ENCODE measurements around the gene CSAD.
"Not testable (repeated sequence)": the region's sequence is repeated elsewhere in the genome, so short reads cannot be mapped to it uniquely, and the experiment has no call there.

Gene CSAD

GRCh38 chr12:53208435-53208834, 27.7 kb upstream of the CSAD start:
- Histone ChIP-seq H3K27me3 (ENCODE audit: insufficient read depth, low read length) (no peaks in the 10 kb centered on the region), H2AFZ (ENCODE audit: low read length, unreplicated experiment) (no peak overlapping the region), H3K79me2 (ENCODE audit: control insufficient read depth, insufficient read depth, low read length, unreplicated experiment) (no peaks in the 10 kb centered on the region), H3K27ac (ENCODE audit: low read depth, low read length) (no peak overlapping the region), H3K4me3 (ENCODE audit: low read depth, low read length) (no peak overlapping the region), H3K36me3 (ENCODE audit: insufficient read depth, low read length) (peaks cover 15% of the 10 kb centered on the region; the same call in 1 of the 2 replicates), H3K4me1 (ENCODE audit: control insufficient read depth, insufficient read depth, low read length, unreplicated experiment) (peaks cover 25% of the 10 kb centered on the region)

- H3K27me3 ChIP-seq (ENCODE audit: insufficient read depth, low read length), result no peaks in the 10 kb centered on the region
- no peaks in the 10 kb centered on the region for H3K79me2 ChIP-seq (ENCODE audit: control insufficient read depth, insufficient read depth, low read length, unreplicated experiment)
- peak within 1 kb of the TSS; percentile 58 for H2AFZ ChIP-seq (ENCODE audit: low read length, unreplicated experiment)
- H3K4me3 ChIP-seq (ENCODE audit: low read depth, low read length), result 0 out of 2 replicates have a peak within 1 kb of the TSS, but pooled peaks have one; percentile 27
- peak within 1 kb of the TSS; percentile 73 for H3K27ac ChIP-seq (ENCODE audit: low read depth, low read length)
- H3K36me3 ChIP-seq (ENCODE audit: insufficient read depth, low read length), result peaks cover 10% of the 10 kb centered on the region; the same call in 1 of the 2 replicates
- H3K4me1 ChIP-seq (ENCODE audit: control insufficient read depth, insufficient read depth, low read length, unreplicated experiment), result peaks cover 19% of the 10 kb centered on the region
Measured at GRCh38 chr12:53207042-53207441, 26.3 kb upstream of the CSAD start, which contains the start of gene ITGB7. ITGB7 (minus strand) TSS chr12:53207251; CDS start chr12:53200443, 6,808 bp downstream.

DNA sequence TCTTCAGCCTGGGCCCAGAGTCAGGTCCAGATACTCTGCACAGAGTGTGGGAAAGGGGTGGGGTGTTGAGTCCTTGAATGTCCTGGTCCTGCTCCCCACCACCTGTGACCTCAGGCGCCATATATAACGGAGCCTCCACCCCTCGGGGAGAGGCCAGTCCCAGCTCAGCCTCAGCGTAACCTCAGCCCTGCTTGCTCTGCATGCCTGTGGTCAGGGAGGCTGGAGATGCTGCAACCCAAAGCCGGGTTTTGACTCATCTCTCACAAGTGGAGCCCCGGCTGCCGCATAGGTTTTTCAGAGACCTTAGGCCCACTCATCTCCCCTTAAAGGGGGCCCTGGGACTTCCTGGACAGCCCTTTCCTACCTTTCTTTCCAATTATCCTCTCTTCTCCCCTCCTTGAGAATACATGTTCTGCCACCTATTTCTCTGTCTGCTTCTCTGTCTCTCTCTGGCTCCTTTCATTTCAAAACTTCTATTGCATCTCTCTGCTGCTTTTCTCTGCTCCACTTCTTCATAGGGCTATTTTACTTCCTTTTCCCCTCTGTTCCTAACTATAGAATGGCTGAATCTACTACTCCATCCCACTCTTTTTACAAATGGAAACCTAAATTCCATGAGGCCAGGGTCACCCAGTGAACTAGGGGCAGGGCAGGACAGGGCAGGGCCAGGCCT, 25.2 kb upstream of the CSAD start:
- 0 out of 2 replicates have a peak overlapping the region, but pooled peaks have one; percentile 27 for H3K4me3 ChIP-seq (ENCODE audit: low read depth, low read length)
- peak overlapping the region; percentile 58 for H2AFZ ChIP-seq (ENCODE audit: low read length, unreplicated experiment)
- no peaks in the 10 kb centered on the region for H3K79me2 ChIP-seq (ENCODE audit: control insufficient read depth, insufficient read depth, low read length, unreplicated experiment)
- H3K27ac ChIP-seq (ENCODE audit: low read depth, low read length), result peak overlapping the region; percentile 73
- peaks cover 5% of the 10 kb centered on the region; the same call in 1 of the 2 replicates for H3K36me3 ChIP-seq (ENCODE audit: insufficient read depth, low read length)
- H3K27me3 ChIP-seq (ENCODE audit: insufficient read depth, low read length), result no peaks in the 10 kb centered on the region
- H3K4me1 ChIP-seq (ENCODE audit: control insufficient read depth, insufficient read depth, low read length, unreplicated experiment), result peaks cover 19% of the 10 kb centered on the region

DNA sequence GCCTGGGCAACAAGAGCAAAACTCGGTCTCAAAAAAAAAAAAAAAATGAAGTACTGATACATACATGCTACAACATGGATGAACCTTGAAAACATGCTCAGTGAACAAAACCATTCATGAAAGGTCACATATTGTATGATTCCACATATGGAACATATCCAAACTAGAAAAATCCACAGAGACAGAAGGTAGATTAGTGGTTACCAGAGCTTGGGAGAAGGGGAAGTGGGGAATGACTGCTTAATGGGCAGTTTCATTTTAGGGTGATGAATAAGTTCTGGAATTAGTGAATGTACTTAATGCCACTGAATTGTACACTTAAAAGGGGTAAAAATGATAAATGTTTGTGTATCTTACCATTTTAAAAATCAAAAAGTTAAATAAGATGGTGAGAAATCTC, 23.6 kb upstream of the CSAD start:
- no peaks in the 10 kb centered on the region for H3K79me2 ChIP-seq (ENCODE audit: control insufficient read depth, insufficient read depth, low read length, unreplicated experiment)
- no peaks in the 10 kb centered on the region for H3K36me3 ChIP-seq (ENCODE audit: insufficient read depth, low read length)
- no peak overlapping the region for H2AFZ ChIP-seq (ENCODE audit: low read length, unreplicated experiment)
- peaks cover 19% of the 10 kb centered on the region for H3K4me1 ChIP-seq (ENCODE audit: control insufficient read depth, insufficient read depth, low read length, unreplicated experiment)
- no peak overlapping the region for H3K27ac ChIP-seq (ENCODE audit: low read depth, low read length)
- H3K27me3 ChIP-seq (ENCODE audit: insufficient read depth, low read length), result no peaks in the 10 kb centered on the region
- no peak overlapping the region for H3K4me3 ChIP-seq (ENCODE audit: low read depth, low read length)

- not testable (repeated sequence) for H3K36me3 ChIP-seq (ENCODE audit: insufficient read depth, low read length); H2AFZ ChIP-seq (ENCODE audit: low read length, unreplicated experiment); H3K27ac ChIP-seq (ENCODE audit: low read depth, low read length); H3K4me3 ChIP-seq (ENCODE audit: low read depth, low read length); H3K27me3 ChIP-seq (ENCODE audit: insufficient read depth, low read length); H3K79me2 ChIP-seq (ENCODE audit: control insufficient read depth, insufficient read depth, low read length, unreplicated experiment)
- peaks cover 19% of the 10 kb centered on the region for H3K4me1 ChIP-seq (ENCODE audit: control insufficient read depth, insufficient read depth, low read length, unreplicated experiment)
Measured at GRCh38 chr12:53202316-53202715, 21.6 kb upstream of the CSAD start.

- H3K27ac ChIP-seq (ENCODE audit: low read depth, low read length), result no peak overlapping the region
- H3K4me3 ChIP-seq (ENCODE audit: low read depth, low read length), result no peak overlapping the region
- H2AFZ ChIP-seq (ENCODE audit: low read length, unreplicated experiment), result no peak overlapping the region
- no peaks in the 10 kb centered on the region for H3K79me2 ChIP-seq (ENCODE audit: control insufficient read depth, insufficient read depth, low read length, unreplicated experiment)
- H3K4me1 ChIP-seq (ENCODE audit: control insufficient read depth, insufficient read depth, low read length, unreplicated experiment), result peaks cover 15% of the 10 kb centered on the region
- no peaks in the 10 kb centered on the region for H3K27me3 ChIP-seq (ENCODE audit: insufficient read depth, low read length)
- H3K36me3 ChIP-seq (ENCODE audit: insufficient read depth, low read length), result no peaks in the 10 kb centered on the region
Measured at GRCh38 chr12:53201639-53202038, 20.9 kb upstream of the CSAD start.

- H3K79me2 ChIP-seq (ENCODE audit: control insufficient read depth, insufficient read depth, low read length, unreplicated experiment), result no peaks in the 10 kb centered on the region
- no peak overlapping the region for H3K27ac ChIP-seq (ENCODE audit: low read depth, low read length)
- H3K36me3 ChIP-seq (ENCODE audit: insufficient read depth, low read length), result no peaks in the 10 kb centered on the region
- peaks cover 10% of the 10 kb centered on the region for H3K4me1 ChIP-seq (ENCODE audit: control insufficient read depth, insufficient read depth, low read length, unreplicated experiment)
- H3K4me3 ChIP-seq (ENCODE audit: low read depth, low read length), result no peak overlapping the region
- H2AFZ ChIP-seq (ENCODE audit: low read length, unreplicated experiment), result no peak overlapping the region
- H3K27me3 ChIP-seq (ENCODE audit: insufficient read depth, low read length), result no peaks in the 10 kb centered on the region
Measured at GRCh38 chr12:53201177-53201541, 20.4 kb upstream of the CSAD start.

DNA sequence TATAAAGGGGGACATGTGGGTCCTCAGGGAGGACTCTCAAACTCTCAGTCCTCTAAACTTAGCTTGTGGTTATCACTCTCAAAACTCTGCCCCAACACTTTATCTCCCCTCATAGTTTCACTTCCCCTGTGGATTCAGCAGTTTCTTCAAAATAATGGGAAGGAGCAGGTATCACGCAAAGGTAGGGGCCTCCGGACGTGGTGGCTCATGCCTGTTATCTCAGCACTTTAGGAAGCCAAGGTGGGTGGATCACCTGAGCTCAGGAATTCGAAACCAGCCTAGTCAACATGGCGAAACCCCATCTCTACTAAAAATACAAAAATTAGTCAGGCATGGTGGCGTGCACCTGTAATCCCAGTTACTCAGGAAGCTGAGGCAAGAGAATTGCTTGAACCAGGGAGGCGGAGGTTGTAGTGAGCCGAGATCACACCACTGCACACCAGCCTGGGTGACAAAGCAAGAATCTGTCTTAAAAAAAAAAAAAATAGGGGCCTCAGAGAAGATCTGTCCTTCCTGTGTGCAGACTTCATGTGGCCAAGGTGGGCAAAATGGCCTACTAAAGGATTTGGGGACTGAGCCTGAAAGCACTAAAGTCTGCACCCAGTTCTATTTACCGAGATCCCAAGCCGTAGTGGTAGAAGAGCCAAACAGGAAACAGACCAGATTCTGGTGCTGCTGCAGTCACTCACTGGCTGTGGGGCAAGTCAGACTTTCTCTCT, 19.9 kb upstream of the CSAD start:
- Histone ChIP-seq H3K4me3 (ENCODE audit: low read depth, low read length) (no peak overlapping the region), H3K27ac (ENCODE audit: low read depth, low read length) (no peak overlapping the region), H3K27me3 (ENCODE audit: insufficient read depth, low read length) (no peaks in the 10 kb centered on the region), H3K36me3 (ENCODE audit: insufficient read depth, low read length) (no peaks in the 10 kb centered on the region), H2AFZ (ENCODE audit: low read length, unreplicated experiment) (no peak overlapping the region), H3K79me2 (ENCODE audit: control insufficient read depth, insufficient read depth, low read length, unreplicated experiment) (no peaks in the 10 kb centered on the region), H3K4me1 (ENCODE audit: control insufficient read depth, insufficient read depth, low read length, unreplicated experiment) (peaks cover 5% of the 10 kb centered on the region)

DNA sequence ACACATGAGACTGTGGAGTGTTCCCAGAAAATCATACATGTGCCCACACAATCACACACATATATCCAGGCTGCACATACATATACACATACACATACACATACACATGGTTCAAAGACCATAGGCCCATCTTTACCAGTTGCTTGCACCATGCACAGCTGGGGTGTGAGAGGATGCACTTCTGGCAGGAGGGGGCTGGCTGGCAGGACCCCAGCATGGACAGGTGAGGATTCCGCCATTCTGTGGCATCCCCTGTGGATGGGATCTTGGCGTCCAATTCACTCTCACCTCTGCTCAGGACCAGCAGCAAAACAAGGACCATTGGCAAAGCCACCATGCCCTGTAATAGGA, 19.4 kb upstream of the CSAD start:
- Histone ChIP-seq H3K4me1 (ENCODE audit: control insufficient read depth, insufficient read depth, low read length, unreplicated experiment) (no peaks in the 10 kb centered on the region), H3K4me3 (ENCODE audit: low read depth, low read length) (no peak overlapping the region), H3K27ac (ENCODE audit: low read depth, low read length) (no peak overlapping the region), H3K27me3 (ENCODE audit: insufficient read depth, low read length) (no peaks in the 10 kb centered on the region), H2AFZ (ENCODE audit: low read length, unreplicated experiment) (no peak overlapping the region), H3K36me3 (ENCODE audit: insufficient read depth, low read length) (no peaks in the 10 kb centered on the region), H3K79me2 (ENCODE audit: control insufficient read depth, insufficient read depth, low read length, unreplicated experiment) (no peaks in the 10 kb centered on the region)

- H3K4me1 ChIP-seq (ENCODE audit: control insufficient read depth, insufficient read depth, low read length, unreplicated experiment), result no peaks in the 10 kb centered on the region
- H3K4me3 ChIP-seq (ENCODE audit: low read depth, low read length), result no peak overlapping the region
- H3K36me3 ChIP-seq (ENCODE audit: insufficient read depth, low read length), result no peaks in the 10 kb centered on the region
- H3K27me3 ChIP-seq (ENCODE audit: insufficient read depth, low read length), result no peaks in the 10 kb centered on the region
- no peaks in the 10 kb centered on the region for H3K79me2 ChIP-seq (ENCODE audit: control insufficient read depth, insufficient read depth, low read length, unreplicated experiment)
- no peak overlapping the region for H2AFZ ChIP-seq (ENCODE audit: low read length, unreplicated experiment)
- H3K27ac ChIP-seq (ENCODE audit: low read depth, low read length), result no peak overlapping the region
Measured at GRCh38 chr12:53199700-53200099, 19.0 kb upstream of the CSAD start.

Data from ACC112 (cell line).